ENCODE results near the gene ARHGAP9. TPM values are rescaled to one million over a fixed set of nuclear protein-coding genes. Genes with fewer than 3 reads are reported as not detected.

Gene ARHGAP9
- total RNA-seq, 1 experiment from 2014 or later = 0.52 TPM

DNA sequence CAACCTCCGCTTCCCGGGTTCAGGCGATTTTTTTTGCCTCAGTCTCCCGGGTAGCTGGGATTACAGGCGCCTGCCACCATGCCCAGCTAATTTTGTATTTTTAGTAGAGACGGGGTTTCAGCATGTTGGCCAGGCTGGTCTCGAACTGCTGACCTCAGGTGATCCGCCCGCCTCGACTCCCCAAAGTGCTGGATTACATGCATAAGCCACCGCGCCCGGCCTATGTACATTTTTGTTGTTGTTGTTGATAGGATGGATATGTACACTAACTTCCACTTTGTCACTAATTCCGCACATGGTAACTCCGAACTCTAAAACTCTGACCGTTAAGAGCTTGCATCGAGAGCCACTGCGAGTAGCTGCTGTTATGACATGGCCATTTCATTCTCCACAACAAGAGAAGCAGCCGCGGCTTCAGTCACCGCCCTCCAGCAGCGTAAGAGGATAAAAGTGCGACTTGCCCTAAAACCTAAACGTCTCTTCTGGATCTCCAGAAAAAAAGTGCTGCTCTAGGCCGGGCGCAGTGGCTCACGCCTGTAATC is 7.5 kb upstream of the ARHGAP9 start:
- Histone ChIP-seq H3K9me3 (ENCODE audit: low read depth, low read length, poor library complexity, severe bottlenecking) (no peaks in the 10 kb centered on the region), H3K4me1 (ENCODE audit: insufficient read depth, low read length, poor library complexity, severe bottlenecking) (peaks cover 9% of the 10 kb centered on the region), H3K36me3 (ENCODE audit: insufficient read depth, low read length, poor library complexity, severe bottlenecking) (peaks cover 34% of the 10 kb centered on the region), H3K4me3 (ENCODE audit: low read depth, low read length, poor library complexity, severe bottlenecking) (peak overlapping the region; percentile 84), H3K27ac (ENCODE audit: low read depth, low read length, poor library complexity, severe bottlenecking) (peak overlapping the region; percentile 37), H3K27me3 (replicated peaks; ENCODE audit: insufficient read depth, low read depth, low read length, poor library complexity) (no peaks in the 10 kb centered on the region)
- no peak for DNase-seq (ENCODE audit: low spot score)
- CTCF ChIA-PET = no interaction called here
- TF ChIP-seq, protein P1, sequence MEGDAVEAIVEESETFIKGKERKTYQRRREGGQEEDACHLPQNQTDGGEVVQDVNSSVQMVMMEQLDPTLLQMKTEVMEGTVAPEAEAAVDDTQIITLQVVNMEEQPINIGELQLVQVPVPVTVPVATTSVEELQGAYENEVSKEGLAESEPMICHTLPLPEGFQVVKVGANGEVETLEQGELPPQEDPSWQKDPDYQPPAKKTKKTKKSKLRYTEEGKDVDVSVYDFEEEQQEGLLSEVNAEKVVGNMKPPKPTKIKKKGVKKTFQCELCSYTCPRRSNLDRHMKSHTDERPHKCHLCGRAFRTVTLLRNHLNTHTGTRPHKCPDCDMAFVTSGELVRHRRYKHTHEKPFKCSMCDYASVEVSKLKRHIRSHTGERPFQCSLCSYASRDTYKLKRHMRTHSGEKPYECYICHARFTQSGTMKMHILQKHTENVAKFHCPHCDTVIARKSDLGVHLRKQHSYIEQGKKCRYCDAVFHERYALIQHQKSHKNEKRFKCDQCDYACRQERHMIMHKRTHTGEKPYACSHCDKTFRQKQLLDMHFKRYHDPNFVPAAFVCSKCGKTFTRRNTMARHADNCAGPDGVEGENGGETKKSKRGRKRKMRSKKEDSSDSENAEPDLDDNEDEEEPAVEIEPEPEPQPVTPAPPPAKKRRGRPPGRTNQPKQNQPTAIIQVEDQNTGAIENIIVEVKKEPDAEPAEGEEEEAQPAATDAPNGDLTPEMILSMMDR (conservative IDR thresholded peaks at IDR 0.05; ENCODE audit: low read depth, low read length) = no peak
- TF ChIP-seq EZH2 (IDR thresholded peaks at IDR 0.05; ENCODE audit: borderline replicate concordance, low read depth, low read length, poor library complexity, severe bottlenecking) = no peak
- intact Hi-C loops (cut with micrococcal nuclease; ENCODE audit: unreplicated experiment) = no loop called here
- POLR2A ChIA-PET (ENCODE audit: low non-redundant PET) = interaction anchor here (0.8 kb wide), 1 partner anchor 12 kb away, joined by 8 read pairs; no protein-coding TSS in a partner anchor
- no TSS peak for BruUV-seq (replicated peaks)

DNA sequence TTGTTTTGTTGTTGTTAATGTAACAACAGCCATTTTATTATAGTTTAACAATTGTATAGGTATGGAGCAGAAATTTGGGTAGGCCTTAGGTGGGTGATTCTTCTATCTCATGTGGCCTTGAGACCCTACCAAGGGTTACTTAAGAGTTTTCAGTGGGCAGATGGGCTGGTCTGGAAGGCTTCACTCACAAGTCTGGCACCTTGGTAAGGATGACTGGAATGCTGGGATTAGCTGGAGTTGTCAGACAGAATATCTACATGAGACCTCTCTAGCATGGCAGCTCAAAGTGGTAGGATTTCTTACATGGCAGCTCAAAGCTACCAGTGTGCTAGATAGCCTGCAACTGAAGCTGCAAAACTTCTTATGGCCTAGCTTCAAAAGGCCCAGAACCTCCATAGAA is 6.0 kb upstream of the ARHGAP9 start:
- H3K4me3 ChIP-seq (ENCODE audit: low read depth, low read length, poor library complexity, severe bottlenecking) = no peak overlapping the region
- ChIA-PET POLR2A (ENCODE audit: low non-redundant PET) (no interaction called here), CTCF (interaction anchor here (0.6 kb wide), 1 partner anchor 746 kb away, joined by 3 read pairs; no protein-coding TSS in a partner anchor)
- no peak for DNase-seq (ENCODE audit: low spot score)
- intact Hi-C loops (cut with micrococcal nuclease; ENCODE audit: unreplicated experiment) = no loop called here
- peaks cover 9% of the 10 kb centered on the region for H3K4me1 ChIP-seq (ENCODE audit: insufficient read depth, low read length, poor library complexity, severe bottlenecking)
- TF ChIP-seq EZH2 (IDR thresholded peaks at IDR 0.05; ENCODE audit: borderline replicate concordance, low read depth, low read length, poor library complexity, severe bottlenecking) = no peak
- TF ChIP-seq, protein P1 (conservative IDR thresholded peaks at IDR 0.05; ENCODE audit: low read depth, low read length) = no peak
- H3K9me3 ChIP-seq (ENCODE audit: low read depth, low read length, poor library complexity, severe bottlenecking) = no peaks in the 10 kb centered on the region
- H3K27ac ChIP-seq (ENCODE audit: low read depth, low read length, poor library complexity, severe bottlenecking) = no peak overlapping the region
- no peaks in the 10 kb centered on the region for H3K27me3 ChIP-seq (replicated peaks; ENCODE audit: insufficient read depth, low read depth, low read length, poor library complexity)
- H3K36me3 ChIP-seq (ENCODE audit: insufficient read depth, low read length, poor library complexity, severe bottlenecking) = peaks cover 21% of the 10 kb centered on the region
- BruUV-seq (replicated peaks) = no TSS peak

DNA sequence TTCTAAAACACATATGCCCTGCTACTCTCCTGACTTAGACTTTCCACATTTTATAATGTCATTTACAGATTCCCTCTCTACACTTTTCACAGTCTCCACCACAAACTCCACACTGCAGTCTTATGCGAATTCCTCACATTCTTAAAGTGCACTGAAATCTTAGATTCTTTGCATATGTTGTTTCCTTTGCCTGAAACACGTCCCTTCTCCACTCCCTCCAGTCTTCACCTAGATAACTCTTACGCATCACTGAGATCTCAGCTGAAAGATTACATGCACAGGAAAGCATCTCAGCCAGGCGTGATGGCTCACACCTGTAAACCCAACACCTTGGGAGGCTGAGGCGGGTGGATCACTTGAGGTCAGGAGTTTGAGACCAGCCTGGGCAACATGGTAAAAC is 3.8 kb upstream of the ARHGAP9 start:
- TF ChIP-seq, protein P1 (conservative IDR thresholded peaks at IDR 0.05; ENCODE audit: low read depth, low read length) = no peak
- no peak for TF ChIP-seq EZH2 (IDR thresholded peaks at IDR 0.05; ENCODE audit: borderline replicate concordance, low read depth, low read length, poor library complexity, severe bottlenecking)
- ChIA-PET POLR2A (ENCODE audit: low non-redundant PET) (no interaction called here), CTCF (interaction anchor here (0.6 kb wide), 1 partner anchor 22 kb away, joined by 3 read pairs; no protein-coding TSS in a partner anchor)
- Histone ChIP-seq H3K4me3 (ENCODE audit: low read depth, low read length, poor library complexity, severe bottlenecking) (no peak overlapping the region), H3K36me3 (ENCODE audit: insufficient read depth, low read length, poor library complexity, severe bottlenecking) (no peaks in the 10 kb centered on the region), H3K9me3 (ENCODE audit: low read depth, low read length, poor library complexity, severe bottlenecking) (no peaks in the 10 kb centered on the region), H3K4me1 (ENCODE audit: insufficient read depth, low read length, poor library complexity, severe bottlenecking) (no peaks in the 10 kb centered on the region), H3K27ac (ENCODE audit: low read depth, low read length, poor library complexity, severe bottlenecking) (peak overlapping the region; percentile 16), H3K27me3 (replicated peaks; ENCODE audit: insufficient read depth, low read depth, low read length, poor library complexity) (no peaks in the 10 kb centered on the region)
- intact Hi-C loops (cut with micrococcal nuclease; ENCODE audit: unreplicated experiment) = no loop called here
- DNase-seq (ENCODE audit: low spot score) = no peak
- BruUV-seq (replicated peaks) = no TSS peak

All from A673 (cell line).